Mammary epithelial cell (primary cell): ENCODE data around the gene PIGO.

Source experiments
- EZH2 ChIP-seq: IDR thresholded peaks from 2 replicates; pipeline ENCODE4 v1.6.1; 2012; ENCODE audit warnings: low read length, inconsistent platforms, borderline replicate concordance
- TF ChIP-seq, protein P1 (sequence below), 2 donors: IDR thresholded peaks in 1 of 2; conservative IDR thresholded peaks in 1 of 2; 2 replicates each; pipeline ENCODE4 v1.5.1; 2011 to 2012; ENCODE audit warnings: inconsistent platforms in 2 of 2, low read length in 2 of 2, mild to moderate bottlenecking in 2 of 2, control low read depth in 1 of 2, low read depth in 1 of 2; ENCODE audit not compliant: insufficient read depth in 1 of 2; ENCODE audit errors: extremely low read depth in 1 of 2

DNA sequence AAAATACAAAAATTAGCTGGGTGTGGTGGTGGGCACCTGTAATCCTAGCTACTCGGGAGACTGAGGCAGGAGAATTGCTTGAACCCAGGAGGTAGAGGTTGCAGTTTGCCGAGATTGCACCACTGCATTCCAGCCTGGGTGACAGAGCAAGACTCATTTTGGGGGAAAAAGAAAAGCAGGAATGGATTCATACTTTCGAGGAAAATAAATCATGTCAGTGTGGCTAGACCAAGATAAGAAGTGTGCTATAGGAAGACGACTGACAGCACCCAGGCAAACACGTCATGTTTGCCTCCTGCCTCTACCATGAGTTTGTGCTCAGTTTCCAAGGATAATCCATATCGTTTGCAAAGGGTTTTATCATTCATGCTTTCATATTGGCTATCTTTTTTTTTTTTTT, 38.5 kb upstream of the PIGO start:
- TF ChIP-seq, protein P1, sequence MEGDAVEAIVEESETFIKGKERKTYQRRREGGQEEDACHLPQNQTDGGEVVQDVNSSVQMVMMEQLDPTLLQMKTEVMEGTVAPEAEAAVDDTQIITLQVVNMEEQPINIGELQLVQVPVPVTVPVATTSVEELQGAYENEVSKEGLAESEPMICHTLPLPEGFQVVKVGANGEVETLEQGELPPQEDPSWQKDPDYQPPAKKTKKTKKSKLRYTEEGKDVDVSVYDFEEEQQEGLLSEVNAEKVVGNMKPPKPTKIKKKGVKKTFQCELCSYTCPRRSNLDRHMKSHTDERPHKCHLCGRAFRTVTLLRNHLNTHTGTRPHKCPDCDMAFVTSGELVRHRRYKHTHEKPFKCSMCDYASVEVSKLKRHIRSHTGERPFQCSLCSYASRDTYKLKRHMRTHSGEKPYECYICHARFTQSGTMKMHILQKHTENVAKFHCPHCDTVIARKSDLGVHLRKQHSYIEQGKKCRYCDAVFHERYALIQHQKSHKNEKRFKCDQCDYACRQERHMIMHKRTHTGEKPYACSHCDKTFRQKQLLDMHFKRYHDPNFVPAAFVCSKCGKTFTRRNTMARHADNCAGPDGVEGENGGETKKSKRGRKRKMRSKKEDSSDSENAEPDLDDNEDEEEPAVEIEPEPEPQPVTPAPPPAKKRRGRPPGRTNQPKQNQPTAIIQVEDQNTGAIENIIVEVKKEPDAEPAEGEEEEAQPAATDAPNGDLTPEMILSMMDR (conservative IDR thresholded peaks at IDR 0.05 in 1 of 2, IDR thresholded peaks at IDR 0.05 in 1 of 2; ENCODE audit: extremely low read depth in 1 of 2, insufficient read depth in 1 of 2, low read depth in 1 of 2, low read length in 2 of 2) = no peak
- no peak for TF ChIP-seq EZH2
